Activated B cell treated with CpG ODN at 0.5 μM for 24 hours (primary cell): ENCODE results near the gene ZNF385A. TPM values are rescaled to one million over a fixed set of nuclear protein-coding genes. Genes with fewer than 3 reads are reported as not detected.

Source experiments
- ATAC-seq: fragments of 200-7000 bp; cut with Tn5 transposase; one replicate; pipeline ENCODE4 v1.10.0; 2021; ENCODE audit warnings: low read depth, mild to moderate bottlenecking, moderate library complexity
- CTCF ChIA-PET: fragments of 350-600 bp; sonication (Branson Sonifier 250); formaldehyde crosslinking; loops from one replicate; lab custom pipeline; 2021; ENCODE audit warnings: antibody characterized with exemption; lab: Charles Lee
- POLR2A ChIA-PET: fragments of 350-600 bp; sonication (Branson Sonifier 250); formaldehyde crosslinking; loops from one replicate; lab custom pipeline; 2021; ENCODE audit warnings: antibody characterized with exemption; lab: Charles Lee
- DNase-seq: peaks from one replicate; pipeline ENCODE4 v3.0.0; 2022
- H3K27ac Mint-ChIP-seq: one replicate; pipeline ENCODE4 v1.8.0; 2020; ENCODE audit warnings: mixed read lengths
- H3K27me3 Mint-ChIP-seq: one replicate; pipeline ENCODE4 v1.8.0; 2021; ENCODE audit warnings: mixed read lengths
- H3K36me3 Mint-ChIP-seq: one replicate; pipeline ENCODE4 v1.8.0; 2021; ENCODE audit warnings: low read depth, mixed read lengths
- H3K4me1 Mint-ChIP-seq: one replicate; pipeline ENCODE4 v1.8.0; 2021; ENCODE audit warnings: mixed read lengths
- H3K4me3 Mint-ChIP-seq: one replicate; pipeline ENCODE4 v1.8.0; 2020; ENCODE audit warnings: mild to moderate bottlenecking, mixed read lengths
- H3K9me3 Mint-ChIP-seq: one replicate; pipeline ENCODE4 v1.8.0; 2020; ENCODE audit warnings: mixed read lengths
- CTCF ChIP-seq: fragments of 200-600 bp; IDR thresholded peaks from one replicate; pipeline ENCODE4 v1.8.0; 2022; ENCODE audit warnings: antibody characterized with exemption, mild to moderate bottlenecking
- intact Hi-C: fragments of 100-400 bp; cut with micrococcal nuclease; formaldehyde crosslinking; loops from one replicate; pipeline ENCODE4 v1.15.1; 2024
- total RNA-seq: library from RNA; stranded (reverse); gene quantifications from 2 replicates; pipeline ENCODE4 v1.2.3, GENCODE V29; 2022

Gene ZNF385A
- total RNA-seq, 1 donor from 2014 or later, result 5.0 TPM

- Mint-ChIP-seq H3K27me3 (no peaks in the 10 kb centered on the region), H3K27ac (no peak overlapping the region), H3K4me1 (peaks cover 8% of the 10 kb centered on the region), H3K36me3 (no peaks in the 10 kb centered on the region), H3K9me3 (no peaks in the 10 kb centered on the region), H3K4me3 (no peak overlapping the region)
- ATAC-seq (no peak), DNase-seq (no peak)
- intact Hi-C loops, result no loop called here
- CTCF ChIA-PET, result interaction anchor here (0.9 to 4.0 kb wide), 9 partner anchors 10 to 107 kb away, joined by 3 to 19 read pairs (median 7); partner anchors contain the start of genes CBX5 and COPZ1
- TF ChIP-seq CTCF, result no peak
- POLR2A ChIA-PET, result interaction anchor here (0.6 to 3.2 kb wide), 21 partner anchors 10 to 1868 kb away, joined by 3 to 37 read pairs (median 5); partner anchors contain the start of genes CBX5, COPZ1, HNRNPA1 and NFE2
Measured at GRCh38 chr12:54358191-54358944, 26.2 kb downstream of the ZNF385A start.

DNA sequence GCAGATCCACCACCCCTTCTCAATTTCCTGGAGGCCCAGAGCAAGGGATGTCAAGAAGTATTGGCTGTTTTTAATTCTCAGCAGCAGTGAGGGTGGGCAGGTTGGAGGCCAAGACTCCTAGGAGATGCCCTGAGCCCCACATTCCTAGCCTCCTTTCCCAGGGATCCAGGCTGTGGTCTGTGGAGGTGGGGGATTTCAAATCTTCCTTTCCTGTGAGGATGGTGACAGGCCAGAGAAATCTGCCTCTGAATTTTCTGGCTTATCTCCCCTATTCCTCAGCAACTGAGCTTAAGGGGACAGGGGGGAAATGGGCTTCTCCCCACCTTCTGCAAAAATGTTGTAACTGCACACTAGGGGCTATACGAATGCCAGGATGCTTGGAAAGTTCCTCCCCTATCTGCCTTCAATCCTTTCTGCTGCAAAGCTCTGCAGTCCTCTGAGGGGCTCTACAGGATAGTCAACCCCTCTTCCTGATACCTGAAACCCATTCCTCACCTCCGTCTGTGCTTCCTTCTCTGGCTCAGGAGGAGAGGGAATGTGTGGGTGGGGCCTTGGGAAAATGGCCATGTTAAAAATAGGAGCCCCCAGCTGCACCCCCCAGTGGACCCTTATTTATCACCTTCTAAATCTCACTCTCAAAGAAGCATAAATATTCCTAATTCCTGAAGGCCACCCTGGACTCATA lies 26.9 kb downstream of the ZNF385A start:
- H3K4me3 Mint-ChIP-seq, result no peak overlapping the region
- no peaks in the 10 kb centered on the region for H3K27me3 Mint-ChIP-seq
- intact Hi-C loops, result no loop called here
- H3K36me3 Mint-ChIP-seq, result no peaks in the 10 kb centered on the region
- DNase-seq (no peak), ATAC-seq (no peak)
- no peaks in the 10 kb centered on the region for H3K9me3 Mint-ChIP-seq
- ChIA-PET POLR2A (interaction anchor here (0.6 to 3.2 kb wide), 7 partner anchors 23 to 1869 kb away, joined by 3 to 37 read pairs (median 4); partner anchors contain the start of genes CBX5, COPZ1, HNRNPA1 and NFE2), CTCF (interaction anchor here (1.9 to 4.0 kb wide), 2 partner anchors 11 to 33 kb away, joined by 6 to 19 read pairs; partner anchors contain the start of gene COPZ1)
- TF ChIP-seq CTCF, result no peak
- H3K4me1 Mint-ChIP-seq, result peaks cover 8% of the 10 kb centered on the region
- no peak overlapping the region for H3K27ac Mint-ChIP-seq

DNA sequence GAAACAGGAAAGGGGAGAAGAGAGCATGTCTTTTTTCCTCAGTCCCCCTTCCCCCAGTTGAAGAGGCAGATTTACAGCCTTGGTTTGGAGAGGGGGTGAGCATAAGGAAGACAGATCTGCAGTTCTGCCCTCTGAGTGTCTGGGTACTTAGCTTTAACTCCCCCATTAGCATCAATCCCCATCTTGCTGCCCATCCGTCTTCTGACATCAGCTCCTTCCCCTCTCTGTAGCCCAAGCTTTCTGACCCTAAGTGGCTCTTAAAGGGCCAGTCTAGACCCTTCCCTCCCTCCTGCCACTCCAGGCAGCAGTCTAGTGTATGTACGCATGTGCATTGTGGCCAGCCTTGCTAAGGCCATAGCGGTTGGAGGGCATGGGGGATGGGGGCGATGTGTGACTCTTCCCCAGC lies 27.6 kb downstream of the ZNF385A start:
- POLR2A ChIA-PET, result interaction anchor here (1.1 to 1.5 kb wide), 2 partner anchors 22 to 32 kb away, joined by 3 to 4 read pairs; partner anchors contain the start of gene COPZ1
- Mint-ChIP-seq H3K9me3 (no peaks in the 10 kb centered on the region), H3K36me3 (peaks cover 2% of the 10 kb centered on the region), H3K27ac (peak overlapping the region; percentile 54), H3K27me3 (no peaks in the 10 kb centered on the region), H3K4me3 (no peak overlapping the region), H3K4me1 (peaks cover 12% of the 10 kb centered on the region)
- CTCF ChIA-PET, result interaction anchor here (4.0 kb wide), 1 partner anchor 11 kb away, joined by 19 read pairs; no protein-coding TSS in a partner anchor
- DNase-seq (no peak), ATAC-seq (no peak)
- no peak for TF ChIP-seq CTCF
- intact Hi-C loops, result no loop called here

DNA sequence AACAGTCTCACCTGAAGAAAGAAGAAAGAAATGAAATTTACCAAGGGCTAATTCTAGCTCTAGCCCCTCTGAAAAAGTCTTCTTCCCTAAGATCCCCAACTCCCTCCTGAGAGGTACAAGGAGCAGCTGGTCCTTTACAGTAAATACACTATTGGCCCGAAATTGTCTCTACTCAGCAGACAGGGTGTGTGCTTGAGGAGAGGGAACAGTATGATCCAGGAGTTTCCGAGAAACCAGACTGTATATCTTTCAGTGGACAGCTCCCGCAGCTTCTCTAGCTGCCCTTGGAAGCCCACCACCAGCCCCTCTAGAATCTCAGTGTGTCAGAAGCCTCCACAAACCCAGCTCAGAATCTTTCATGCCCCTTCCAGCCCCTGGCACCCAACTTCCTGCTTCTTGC lies 28.3 kb downstream of the ZNF385A start:
- TF ChIP-seq CTCF, result no peak
- Mint-ChIP-seq H3K9me3 (no peaks in the 10 kb centered on the region), H3K27ac (no peak overlapping the region), H3K36me3 (peaks cover 8% of the 10 kb centered on the region), H3K4me1 (peaks cover 17% of the 10 kb centered on the region), H3K27me3 (no peaks in the 10 kb centered on the region), H3K4me3 (no peak overlapping the region)
- intact Hi-C loops, result no loop called here
- ATAC-seq (no peak), DNase-seq (no peak)
- ChIA-PET POLR2A (interaction anchor here (0.6 to 1.5 kb wide), 3 partner anchors 31 to 76 kb away, joined by 3 to 7 read pairs (median 4); partner anchors contain the start of genes COPZ1 and HNRNPA1), CTCF (interaction anchor here (4.0 kb wide), 1 partner anchor 12 kb away, joined by 19 read pairs; no protein-coding TSS in a partner anchor)
